SKM-1 treated with dmso at 0.1 percent for 144 hours (cell line): ENCODE data around the gene CNST.

Experiments used
- DNase-seq: peaks from one replicate; lab custom pipeline; 2025; ENCODE audit not compliant: unreplicated experiment; lab: John Stamatoyannopoulos, UW

CNST gene

GRCh38 chr1:246669659-246670058 lies 103.4 kb downstream of the CNST start:
- no peak for DNase-seq

GRCh38 chr1:246674049-246674448 lies 107.8 kb downstream of the CNST start:
- DNase-seq: no peak

GRCh38 chr1:246677842-246678241 lies 111.6 kb downstream of the CNST start:
- no peak for DNase-seq

GRCh38 chr1:246678816-246679793 lies 112.8 kb downstream of the CNST start:
- DNase-seq: no peak

GRCh38 chr1:246679794-246680177 lies 113.5 kb downstream of the CNST start:
- no peak for DNase-seq

- DNase-seq: no peak
These were observed 113.9 kb downstream of the CNST start for GRCh38 chr1:246680190-246680589.

- no peak for DNase-seq
These were observed 114.5 kb downstream of the CNST start for GRCh38 chr1:246680696-246681130.

- DNase-seq: no peak
These were observed 115.9 kb downstream of the CNST start for GRCh38 chr1:246681900-246682895.

- no peak for DNase-seq
These were observed 117.3 kb downstream of the CNST start for GRCh38 chr1:246683521-246683920.

GRCh38 chr1:246687002-246687401 lies 120.7 kb downstream of the CNST start:
- DNase-seq: no peak

GRCh38 chr1:246689409-246690008 lies 123.3 kb downstream of the CNST start:
- DNase-seq: peak; percentile 94

- no peak for DNase-seq
These were observed 123.8 kb downstream of the CNST start for GRCh38 chr1:246690100-246690499.

- DNase-seq: no peak
These were observed 125.6 kb downstream of the CNST start for GRCh38 chr1:246691622-246692495.

GRCh38 chr1:246694213-246694895 lies 128.1 kb downstream of the CNST start:
- DNase-seq: peak; percentile 40

GRCh38 chr1:246695136-246695535 lies 128.9 kb downstream of the CNST start:
- DNase-seq: no peak

- no peak for DNase-seq
These were observed 129.4 kb downstream of the CNST start for GRCh38 chr1:246695666-246696065.

GRCh38 chr1:246698466-246699094 lies 132.3 kb downstream of the CNST start:
- DNase-seq: no peak

GRCh38 chr1:246699095-246699735 lies 133.0 kb downstream of the CNST start:
- DNase-seq: peak; percentile 98

GRCh38 chr1:246703581-246703980 lies 137.3 kb downstream of the CNST start:
- DNase-seq: peak; percentile 59
